Right lobe of liver (tissue), 6 donors: ENCODE results near the gene RELN. TPM values are rescaled to one million over a fixed set of nuclear protein-coding genes. Genes with fewer than 3 reads are reported as not detected.

Experiments used
- ATAC-seq, 4 donors: fragments of 200-7000 bp; cut with Tn5 transposase; one replicate each; pipeline ENCODE4 v1.9.1; 2020; ENCODE audit warnings: mild to moderate bottlenecking in 4 of 4, moderate library complexity in 4 of 4
- DNase-seq, 3 donors: peaks; one replicate each; pipeline ENCODE4 v3.0.0-alpha.2; 2020
- H3K27ac ChIP-seq, 3 donors: fragments of 200-600 bp; one replicate each; pipeline ENCODE4 v1.8.0; 2022
- H3K27me3 ChIP-seq, 2 donors: fragments of 200-600 bp; one replicate each; pipeline ENCODE4 v1.8.0; 2022
- H3K36me3 ChIP-seq, 4 donors: fragments of 200-600 bp; sonication (generic) in 1 of 4; one replicate each; pipeline versions ENCODE4 v1.5.1 to v1.8.0; 2017 to 2022; ENCODE audit warnings: control low read depth in 1 of 4
- H3K4me1 ChIP-seq, 4 donors: fragments of 200-600 bp; sonication (generic) in 1 of 4; one replicate each; pipeline versions ENCODE4 v1.5.1 to v1.8.0; 2017 to 2022; ENCODE audit warnings: control low read depth in 1 of 4
- H3K4me3 ChIP-seq, 3 donors: fragments of 200-600 bp; one replicate each; pipeline ENCODE4 v1.8.0; 2022
- H3K9me3 ChIP-seq, 4 donors: fragments of 200-600 bp; sonication (generic) in 1 of 4; one replicate each; pipeline versions ENCODE4 v1.5.1 to v1.8.0; 2017 to 2022; ENCODE audit warnings: control low read depth in 1 of 4
- CTCF ChIP-seq, 4 donors: fragments of 200-600 bp in 3 of 4; fragments of 450-650 bp in 1 of 4; IDR thresholded peaks; one replicate each; pipeline versions ENCODE4 v1.5.1 to v1.8.0; 2016 to 2022; ENCODE audit warnings: antibody characterized with exemption in 4 of 4, mild to moderate bottlenecking in 2 of 4
- POLR2A ChIP-seq: fragments of 450-650 bp; IDR thresholded peaks from one replicate; pipeline ENCODE4 v1.6.1; 2017; ENCODE audit warnings: antibody characterized with exemption, mild to moderate bottlenecking
- WGBS: methylation state at CpG from one replicate; pipeline ENCODE4 v1.1.6; 2018; ENCODE audit warnings: low coverage, low lambda C conversion rate; ENCODE audit not compliant: insufficient coverage; ENCODE audit errors: missing lambda C conversion rate; 5-methylcytosine and 5-hydroxymethylcytosine counted together
- intact Hi-C, 2 donors: fragments of 100-400 bp; cut with DNase I; formaldehyde crosslinking; loops; one replicate each; pipeline versions ENCODE4 v1.11.2 to v1.14.1; 2022
- total RNA-seq, 6 experiments: library from RNA; depleted of rRNA in 2 of 6; stranded (reverse); fragments of >200 nt in 2 of 6; fragmentation: NEBNext Ultra II Directional in 3 of 6; extraction: Animal tissue kit (Norgen Biotek cat#: 25700) in 3 of 6; gene quantifications; one replicate each; pipeline versions ENCODE4 v1.1.0 to v1.2.4, GENCODE V29; 2016 to 2023
- donor health status: DM: no; HTN: yes; CAD: no.
- donor health status: DM: no; HTN: no; CAD: no.
- donor health status: DM: no; HTN: no; CAD: no.
- donor health status: DM: no; HTN: yes; CAD: no.
- donor health status: DM: no; HTN: yes; CAD: no.

RELN gene
- total RNA-seq, 6 experiments from 2014 or later: 11.9 to 35.7 (median 18.9) TPM

- TF ChIP-seq CTCF (IDR thresholded peaks at IDR 0.05) (no peak), POLR2A (no peak)
- no peak overlapping the region for H3K27ac ChIP-seq
- intact Hi-C loops: no loop called here
- no peak overlapping the region for H3K4me3 ChIP-seq
- H3K9me3 ChIP-seq: no peaks in the 10 kb centered on the region
- 69% methylated on average over 4 of the region's 4 CpGs for WGBS
- no peak for ATAC-seq
- H3K27me3 ChIP-seq: no peaks in the 10 kb centered on the region
- H3K36me3 ChIP-seq: no peaks in the 10 kb centered on the region
- DNase-seq: no peak
- H3K4me1 ChIP-seq: peaks cover 0 to 2% (median 0%) of the 10 kb centered on the region in 4 donors
These were observed 419.7 kb downstream of the RELN start for GRCh38 chr7:103569621-103570305.

- ATAC-seq: no peak
- intact Hi-C loops: no loop called here
- no peaks in the 10 kb centered on the region for H3K9me3 ChIP-seq
These were observed 425.0 kb downstream of the RELN start for GRCh38 chr7:103564416-103564815.

GRCh38 chr7:103560136-103560535 is 429.3 kb downstream of the RELN start:
- Histone ChIP-seq H3K9me3 (no peaks in the 10 kb centered on the region), H3K4me3 (no peak overlapping the region), H3K27ac (no peak overlapping the region), H3K4me1 (no peaks in the 10 kb centered on the region), H3K36me3 (no peaks in the 10 kb centered on the region), H3K27me3 (no peaks in the 10 kb centered on the region)
- TF ChIP-seq CTCF (IDR thresholded peaks at IDR 0.05) (no peak), POLR2A (no peak)
- WGBS: 42% methylated on average over 1 of the region's 1 CpG
- DNase-seq (no peak), ATAC-seq (no peak)
- intact Hi-C loops: no loop called here

More at GRCh38 chr7:103564416-103564815, 425.0 kb downstream of the RELN start:
- no peak for TF ChIP-seq CTCF (IDR thresholded peaks at IDR 0.05)
- no peak for TF ChIP-seq POLR2A
- Histone ChIP-seq H3K27ac (no peak overlapping the region), H3K4me1 (no peaks in the 10 kb centered on the region), H3K4me3 (no peak overlapping the region), H3K27me3 (no peaks in the 10 kb centered on the region), H3K36me3 (no peaks in the 10 kb centered on the region)
- WGBS: 92% methylated on average over 2 of the region's 2 CpGs
- DNase-seq: no peak

GRCh38 chr7:103551016-103551415 is 438.4 kb downstream of the RELN start:
- intact Hi-C loops: no loop called here
- 87% methylated on average over 9 of the region's 12 CpGs for WGBS

More at GRCh38 chr7:103551016-103551415, 438.4 kb downstream of the RELN start:
- Histone ChIP-seq H3K4me1 (no peaks in the 10 kb centered on the region), H3K4me3 (no peak overlapping the region), H3K9me3 (no peaks in the 10 kb centered on the region), H3K27ac (no peak overlapping the region), H3K27me3 (no peaks in the 10 kb centered on the region), H3K36me3 (no peaks in the 10 kb centered on the region)
- ATAC-seq (no peak), DNase-seq (no peak)
- TF ChIP-seq POLR2A: no peak
- TF ChIP-seq CTCF (IDR thresholded peaks at IDR 0.05): no peak
